Lung (tissue), 12 donors: ENCODE measurements around the gene ATXN1. TPM values are rescaled to one million over a fixed set of nuclear protein-coding genes. Genes with fewer than 3 reads are reported as not detected.

ENCODE experiments used
- ATAC-seq: fragments of 200-7000 bp; cut with Tn5 transposase; one replicate; pipeline ENCODE4 v1.9.1; 2020; ENCODE audit warnings: moderate number of reproducible peaks; ENCODE audit not compliant: insufficient read depth, low FRiP score
- DNase-seq, 3 donors: peaks; one replicate each; pipeline ENCODE4 v3.0.0-alpha.2; 2013 to 2017
- H3K27ac ChIP-seq, 2 donors: one replicate each; pipeline ENCODE4 v1.5.1; 2013; ENCODE audit warnings: mild to moderate bottlenecking in 2 of 2, moderate library complexity in 2 of 2, control low read depth in 1 of 2, inconsistent platforms in 1 of 2, low read depth in 1 of 2, low read length in 1 of 2
- H3K27me3 ChIP-seq, 3 donors: one replicate each; pipeline ENCODE4 v1.5.1; 2013; ENCODE audit warnings: low read length in 2 of 3; ENCODE audit not compliant: control insufficient read depth in 3 of 3, insufficient read depth in 3 of 3
- H3K36me3 ChIP-seq, 4 donors: one replicate each; pipeline ENCODE4 v1.5.1; 2013; ENCODE audit warnings: low read length in 4 of 4, mild to moderate bottlenecking in 1 of 4, moderate library complexity in 1 of 4; ENCODE audit not compliant: control insufficient read depth in 4 of 4, insufficient read depth in 4 of 4
- H3K4me1 ChIP-seq, 5 donors: one replicate each; pipeline ENCODE4 v1.5.1; 2013; ENCODE audit warnings: low read length in 5 of 5, mild to moderate bottlenecking in 2 of 5, moderate library complexity in 1 of 5; ENCODE audit not compliant: control insufficient read depth in 5 of 5, insufficient read depth in 5 of 5
- H3K4me3 ChIP-seq: one replicate; pipeline ENCODE4 v1.5.1; 2013; ENCODE audit warnings: mild to moderate bottlenecking, control low read depth, moderate library complexity
- H3K9ac ChIP-seq, 2 donors: one replicate each; pipeline ENCODE4 v1.5.1; 2013; ENCODE audit warnings: low read length in 2 of 2, control low read depth in 1 of 2; ENCODE audit not compliant: insufficient read depth in 1 of 2
- H3K9me3 ChIP-seq, 4 donors: one replicate each; pipeline ENCODE4 v1.5.1; 2013; ENCODE audit warnings: low read length in 3 of 4, mild to moderate bottlenecking in 1 of 4, moderate library complexity in 1 of 4; ENCODE audit not compliant: control insufficient read depth in 4 of 4, insufficient read depth in 3 of 4
- CTCF ChIP-seq: IDR thresholded peaks from 2 replicates; pipeline ENCODE4 v1.5.1; 2012; ENCODE audit warnings: mild to moderate bottlenecking; ENCODE audit errors: control extremely low read depth, extremely low read depth
- WGBS, 2 donors: extraction: QIAGEN DNeasy Blood & Tissue Kit; methylation state at CpG; one replicate each; pipeline ENCODE4 v1.1.7; 2013; 5-methylcytosine and 5-hydroxymethylcytosine counted together
- polyA plus RNA-seq, 2 donors: library from polyadenylated mRNA; stranded (reverse); fragments of 200-250 nt; gene quantifications; one replicate each; pipeline ENCODE4 v1.2.1, GENCODE V29; 2013
- total RNA-seq, 2 donors: library from RNA; depleted of rRNA in 1 of 2; stranded (reverse); fragments of >200 nt in 1 of 2; gene quantifications; one replicate each; pipeline ENCODE4 v1.2.1, GENCODE V29; 2014 to 2021
- donor health status: control.
- donor health status: control.
- donor health status: Bipolar disorder and iron deficiency.
- donor health status: healthy.
- donor health status: DM: yes; HTN: yes; CAD: no.

Gene ATXN1
- total and polyA plus RNA-seq, 4 donors, result 9.7 to 108 (median 34.9) TPM

- no peak overlapping the region for H3K27ac ChIP-seq
- peaks cover 0 to 9% (median 0%) of the 10 kb centered on the region in 4 donors for H3K36me3 ChIP-seq
- no peak overlapping the region for H3K9ac ChIP-seq
- DNase-seq, result peak in 1 of 3 donors; percentile 9
- ATAC-seq, result no peak
- H3K4me3 ChIP-seq, result no peak overlapping the region
- no peak for TF ChIP-seq CTCF
- WGBS, 2 donors, result 71% methylated on average over 10 of the region's 10 CpGs
- H3K27me3 ChIP-seq, result no peaks in the 10 kb centered on the region
- H3K9me3 ChIP-seq, result no peaks in the 10 kb centered on the region
- H3K4me1 ChIP-seq, result peaks cover 0 to 7% (median 0%) of the 10 kb centered on the region in 5 donors
Measured at GRCh38 chr6:16625291-16626265, 135.7 kb downstream of the ATXN1 start.

GRCh38 chr6:16624636-16625290 lies 136.5 kb downstream of the ATXN1 start:
- no peak overlapping the region for H3K9ac ChIP-seq
- no peak for TF ChIP-seq CTCF
- H3K27ac ChIP-seq, result no peak overlapping the region
- H3K4me1 ChIP-seq, result peaks cover 0 to 4% (median 0%) of the 10 kb centered on the region in 5 donors
- WGBS, 2 donors, result 88 to 91% methylated on average over 8 of the region's 8 CpGs
- DNase-seq, result no peak
- peaks cover 0 to 5% (median 0%) of the 10 kb centered on the region in 4 donors for H3K36me3 ChIP-seq
- H3K9me3 ChIP-seq, result no peaks in the 10 kb centered on the region
- no peak for ATAC-seq
- no peaks in the 10 kb centered on the region for H3K27me3 ChIP-seq
- H3K4me3 ChIP-seq, result no peak overlapping the region

GRCh38 chr6:16623731-16624130 lies 137.5 kb downstream of the ATXN1 start:
- TF ChIP-seq CTCF, result no peak
- Histone ChIP-seq H3K9ac (no peak overlapping the region), H3K27me3 (no peaks in the 10 kb centered on the region), H3K36me3 (peaks cover 0 to under 1% (median 0%) of the 10 kb centered on the region in 4 donors), H3K27ac (no peak overlapping the region), H3K9me3 (no peaks in the 10 kb centered on the region), H3K4me1 (peaks cover 0 to 11% (median 0%) of the 10 kb centered on the region in 5 donors), H3K4me3 (no peak overlapping the region)
- ATAC-seq (no peak), DNase-seq (no peak)
- WGBS, 2 donors, result 95 to 99% methylated on average over 4 of the region's 4 CpGs
